Neural progenitor cell (in vitro differentiated cells): Measurements from ENCODE around the gene DYSF. TPM values are rescaled to one million over a fixed set of nuclear protein-coding genes. Genes with fewer than 3 reads are reported as not detected.

Experiments
- DNase-seq: peaks from one replicate; pipeline ENCODE4 v3.0.0-alpha.2; 2016; ENCODE audit warnings: low spot score
- H2AFZ ChIP-seq: fragments of 200-600 bp; sonication (generic); replicated peaks from 2 replicates; pipeline ENCODE4 v1.6.1; 2016; ENCODE audit warnings: antibody characterized with exemption
- H3F3A ChIP-seq: fragments of 200-600 bp; sonication (generic); 2 replicates; pipeline ENCODE4 v1.6.1; 2016; ENCODE audit warnings: antibody characterized with exemption, low read depth
- H3K27ac ChIP-seq: fragments of 200-600 bp; sonication (generic); 2 replicates; pipeline ENCODE4 v1.5.1; 2016; ENCODE audit warnings: mild to moderate bottlenecking
- H3K27me3 ChIP-seq: fragments of 200-600 bp; sonication (generic); 2 replicates; pipeline ENCODE4 v1.6.1; 2016; ENCODE audit warnings: mild to moderate bottlenecking, moderate library complexity
- H3K36me3 ChIP-seq: fragments of 200-600 bp; sonication (generic); 2 replicates; pipeline ENCODE4 v1.5.1; 2016
- H3K4me1 ChIP-seq: fragments of 200-600 bp; sonication (generic); 2 replicates; pipeline ENCODE4 v1.6.1; 2016; ENCODE audit warnings: mixed run types
- H3K4me2 ChIP-seq: fragments of 200-600 bp; sonication (generic); 2 replicates; pipeline ENCODE4 v1.6.1; 2016
- H3K4me3 ChIP-seq: fragments of 200-600 bp; sonication (generic); 2 replicates; pipeline ENCODE4 v1.5.1; 2016
- H3K79me2 ChIP-seq: fragments of 200-600 bp; sonication (generic); 2 replicates; pipeline ENCODE4 v1.6.1; 2016; ENCODE audit warnings: low read depth
- H3K9ac ChIP-seq: fragments of 200-600 bp; sonication (generic); 2 replicates; pipeline ENCODE4 v1.6.1; 2016
- H3K9me3 ChIP-seq: fragments of 200-600 bp; sonication (generic); 2 replicates; pipeline ENCODE4 v1.5.1; 2016; ENCODE audit warnings: low read depth
- H4K20me1 ChIP-seq: fragments of 200-600 bp; sonication (generic); 2 replicates; pipeline ENCODE4 v1.6.1; 2016; ENCODE audit warnings: low read depth
- H3K27ac Mint-ChIP-seq: 3 replicates; pipeline ENCODE4 v1.8.0; 2021; ENCODE audit warnings: mixed read lengths
- H3K27me3 Mint-ChIP-seq: 2 replicates; pipeline ENCODE4 v1.8.0; 2022; ENCODE audit warnings: low read depth, mild to moderate bottlenecking, inconsistent platforms, moderate library complexity, mixed read lengths; ENCODE audit not compliant: insufficient read depth
- H3K36me3 Mint-ChIP-seq: 3 replicates; pipeline ENCODE4 v1.8.0; 2021; ENCODE audit warnings: mixed read lengths
- H3K4me1 Mint-ChIP-seq: 3 replicates; pipeline ENCODE4 v1.8.0; 2021; ENCODE audit warnings: mixed read lengths
- H3K4me3 Mint-ChIP-seq: 3 replicates; pipeline ENCODE4 v1.8.0; 2021; ENCODE audit warnings: mild to moderate bottlenecking, moderate library complexity, mixed read lengths
- H3K9me3 Mint-ChIP-seq: 3 replicates; pipeline ENCODE4 v1.8.0; 2020; ENCODE audit warnings: mixed read lengths
- EZH2 ChIP-seq: fragments of 200-600 bp; sonication (generic); IDR thresholded peaks from 2 replicates; pipeline ENCODE4 v1.6.1; 2017; ENCODE audit warnings: antibody characterized with exemption, mild to moderate bottlenecking, moderate library complexity
- EZH2phosphoT487 ChIP-seq: fragments of 200-600 bp; sonication (generic); IDR thresholded peaks from 2 replicates; pipeline ENCODE4 v1.6.1; 2017; ENCODE audit warnings: antibody characterized with exemption
- total RNA-seq: library from RNA; depleted of rRNA; stranded (reverse); fragments of >200 nt; gene quantifications from 2 replicates; pipeline ENCODE4 v1.2.3, GENCODE V29; 2015; ENCODE audit warnings: low replicate concordance
- TF ChIP-seq, protein P1 (sequence below): fragments of 200-600 bp; sonication (generic); IDR thresholded peaks from 2 replicates; pipeline ENCODE4 v1.5.1; 2017; ENCODE audit warnings: antibody characterized with exemption, mild to moderate bottlenecking

DYSF gene
- total RNA-seq, 1 donor from 2014 or later, result 0.39 TPM

- no peaks in the 10 kb centered on the region for H3K79me2 ChIP-seq
- Mint-ChIP-seq H3K36me3 (no peaks in the 10 kb centered on the region), H3K4me1 (no peaks in the 10 kb centered on the region)
Observed at GRCh38 chr2:71535526-71535925, 82.2 kb downstream of the DYSF start.

GRCh38 chr2:71536226-71536671, 82.9 kb downstream of the DYSF start:
- H3K79me2 ChIP-seq, result no peaks in the 10 kb centered on the region
- no peak overlapping the region for H3K27ac ChIP-seq
- no peaks in the 10 kb centered on the region for H3F3A ChIP-seq
- no peaks in the 10 kb centered on the region for H3K4me1 ChIP-seq
- H4K20me1 ChIP-seq, result no peaks in the 10 kb centered on the region
- Mint-ChIP-seq H3K4me1 (no peaks in the 10 kb centered on the region), H3K4me3 (no peak overlapping the region), H3K36me3 (no peaks in the 10 kb centered on the region), H3K9me3 (no peaks in the 10 kb centered on the region), H3K27ac (no peak overlapping the region), H3K27me3 (peaks cover 2% of the 10 kb centered on the region)
- no peaks in the 10 kb centered on the region for H3K9me3 ChIP-seq
- H2AFZ ChIP-seq, result no peak overlapping the region
- H3K36me3 ChIP-seq, result no peaks in the 10 kb centered on the region
- no peaks in the 10 kb centered on the region for H3K27me3 ChIP-seq
- TF ChIP-seq EZH2phosphoT487 (no peak), EZH2 (no peak)
- TF ChIP-seq, protein P1, sequence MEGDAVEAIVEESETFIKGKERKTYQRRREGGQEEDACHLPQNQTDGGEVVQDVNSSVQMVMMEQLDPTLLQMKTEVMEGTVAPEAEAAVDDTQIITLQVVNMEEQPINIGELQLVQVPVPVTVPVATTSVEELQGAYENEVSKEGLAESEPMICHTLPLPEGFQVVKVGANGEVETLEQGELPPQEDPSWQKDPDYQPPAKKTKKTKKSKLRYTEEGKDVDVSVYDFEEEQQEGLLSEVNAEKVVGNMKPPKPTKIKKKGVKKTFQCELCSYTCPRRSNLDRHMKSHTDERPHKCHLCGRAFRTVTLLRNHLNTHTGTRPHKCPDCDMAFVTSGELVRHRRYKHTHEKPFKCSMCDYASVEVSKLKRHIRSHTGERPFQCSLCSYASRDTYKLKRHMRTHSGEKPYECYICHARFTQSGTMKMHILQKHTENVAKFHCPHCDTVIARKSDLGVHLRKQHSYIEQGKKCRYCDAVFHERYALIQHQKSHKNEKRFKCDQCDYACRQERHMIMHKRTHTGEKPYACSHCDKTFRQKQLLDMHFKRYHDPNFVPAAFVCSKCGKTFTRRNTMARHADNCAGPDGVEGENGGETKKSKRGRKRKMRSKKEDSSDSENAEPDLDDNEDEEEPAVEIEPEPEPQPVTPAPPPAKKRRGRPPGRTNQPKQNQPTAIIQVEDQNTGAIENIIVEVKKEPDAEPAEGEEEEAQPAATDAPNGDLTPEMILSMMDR, result no peak
- H3K9ac ChIP-seq, result no peak overlapping the region
- DNase-seq, result no peak
- no peak overlapping the region for H3K4me3 ChIP-seq
- no peak overlapping the region for H3K4me2 ChIP-seq

More at GRCh38 chr2:71535526-71535925, 82.2 kb downstream of the DYSF start:
- DNase-seq, result no peak
- Histone ChIP-seq H3K4me1 (no peaks in the 10 kb centered on the region), H3K36me3 (no peaks in the 10 kb centered on the region), H3F3A (no peaks in the 10 kb centered on the region), H3K4me3 (no peak overlapping the region), H3K9ac (no peak overlapping the region), H3K9me3 (no peaks in the 10 kb centered on the region), H2AFZ (no peak overlapping the region), H4K20me1 (no peaks in the 10 kb centered on the region), H3K4me2 (no peak overlapping the region), H3K27me3 (no peaks in the 10 kb centered on the region), H3K27ac (no peak overlapping the region)
- H3K9me3 Mint-ChIP-seq, result no peaks in the 10 kb centered on the region
- TF ChIP-seq EZH2phosphoT487 (no peak), EZH2 (no peak)
- TF ChIP-seq, protein P1, result no peak
- peaks cover 2% of the 10 kb centered on the region for H3K27me3 Mint-ChIP-seq
- H3K4me3 Mint-ChIP-seq, result no peak overlapping the region
- H3K27ac Mint-ChIP-seq, result no peak overlapping the region

DNA sequence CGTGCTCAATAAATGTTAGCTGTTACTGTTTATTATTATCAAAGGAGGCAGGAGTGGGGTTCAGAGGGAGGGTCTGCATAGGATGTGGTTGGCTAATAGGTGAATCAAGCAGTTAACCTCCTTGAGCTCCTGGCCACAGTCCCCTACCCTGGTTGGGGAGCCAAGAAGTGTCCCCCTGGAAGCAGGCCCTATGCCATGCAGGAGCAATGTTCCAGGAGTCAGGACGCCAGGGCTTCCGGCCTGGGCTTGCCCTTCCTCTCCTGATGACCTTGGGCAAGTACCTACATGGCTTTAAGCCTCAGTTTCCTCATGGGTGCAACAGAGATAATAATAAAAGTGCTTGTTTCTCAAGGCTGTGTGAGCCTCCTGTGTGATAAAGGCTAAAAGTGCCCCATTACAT, 84.9 kb downstream of the DYSF start:
- H3K4me3 ChIP-seq, result no peak overlapping the region
- Mint-ChIP-seq H3K27ac (no peak overlapping the region), H3K4me3 (no peak overlapping the region), H3K27me3 (peaks cover 2% of the 10 kb centered on the region), H3K4me1 (no peaks in the 10 kb centered on the region), H3K36me3 (no peaks in the 10 kb centered on the region), H3K9me3 (peaks cover 2% of the 10 kb centered on the region)
- no peak overlapping the region for H3K27ac ChIP-seq
- H3K27me3 ChIP-seq, result no peaks in the 10 kb centered on the region
- no peak overlapping the region for H3K4me2 ChIP-seq
- H3K79me2 ChIP-seq, result no peaks in the 10 kb centered on the region
- DNase-seq, result no peak
- H3K9ac ChIP-seq, result no peak overlapping the region
- H3F3A ChIP-seq, result no peaks in the 10 kb centered on the region
- no peak for TF ChIP-seq EZH2phosphoT487
- no peak for TF ChIP-seq EZH2
- TF ChIP-seq, protein P1, result no peak
- no peaks in the 10 kb centered on the region for H3K9me3 ChIP-seq
- no peak overlapping the region for H2AFZ ChIP-seq
- no peaks in the 10 kb centered on the region for H3K36me3 ChIP-seq
- no peaks in the 10 kb centered on the region for H4K20me1 ChIP-seq
- H3K4me1 ChIP-seq, result no peaks in the 10 kb centered on the region
